HepG2 (cell line): ENCODE data around the gene STARD13. TPM values are rescaled to one million over a fixed set of nuclear protein-coding genes. Genes with fewer than 3 reads are reported as not detected.

Experiments
- CBX2 ChIP-seq, 2 experiments: fragments of 200-600 bp in 1 of 2; sonication (generic); formaldehyde crosslinking in 1 of 2; IDR thresholded peaks; 2 replicates each; pipeline versions ENCODE4 v1.7.0 to v1.8.1; 2018 to 2022; ENCODE audit warnings: low read depth in 2 of 2, low read length in 1 of 2, mild to moderate bottlenecking in 1 of 2, missing genetic modification reagents in 1 of 2
- IRF2 ChIP-seq: IDR thresholded peaks from 2 replicates; pipeline ENCODE4 v1.6.1; 2018; ENCODE audit warnings: missing genetic modification reagents, missing compliant biosample characterization
- MIER3 ChIP-seq: IDR thresholded peaks from 2 replicates; pipeline ENCODE4 v1.6.1; 2016; ENCODE audit warnings: missing compliant biosample characterization, borderline replicate concordance
- NFYC ChIP-seq: IDR thresholded peaks from 2 replicates; pipeline ENCODE4 v1.6.1; 2016; ENCODE audit warnings: missing genetic modification reagents, missing compliant biosample characterization
- PRPF4 ChIP-seq: fragments of 200-400 bp; formaldehyde crosslinking; IDR thresholded peaks from 2 replicates; pipeline ENCODE4 v1.6.1; 2016; ENCODE audit warnings: low read length, low read depth; ENCODE audit not compliant: poor library complexity, severe bottlenecking
- RBFOX2 ChIP-seq: fragments of 200-400 bp; formaldehyde crosslinking; IDR thresholded peaks from 2 replicates; pipeline ENCODE4 v1.6.1; 2017; ENCODE audit warnings: low read depth, mild to moderate bottlenecking, low read length
- SMAD1 ChIP-seq: sonication (generic); formaldehyde crosslinking; IDR thresholded peaks from 2 replicates; pipeline ENCODE4 v1.4.0; 2020; ENCODE audit warnings: missing genetic modification reagents, low read depth, mild to moderate bottlenecking, borderline replicate concordance
- SMYD3 ChIP-seq: sonication (generic); formaldehyde crosslinking; IDR thresholded peaks from 2 replicates; pipeline ENCODE4 v1.8.1; 2023; ENCODE audit warnings: mild to moderate bottlenecking, missing genetic modification reagents
- SOX13 ChIP-seq, 3 experiments: fragments of 450-650 bp in 1 of 3; sonication (generic) in 1 of 3; formaldehyde crosslinking in 1 of 3; IDR thresholded peaks in 2 of 3; conservative IDR thresholded peaks in 1 of 3; 2 replicates each; pipeline versions ENCODE4 v1.5.0 to v1.6.1; 2016 to 2020; ENCODE audit warnings: antibody characterized with exemption in 1 of 3, mild to moderate bottlenecking in 1 of 3, missing compliant biosample characterization in 1 of 3, missing genetic modification reagents in 1 of 3, moderate library complexity in 1 of 3
- WIZ ChIP-seq: sonication (generic); formaldehyde crosslinking; IDR thresholded peaks from 2 replicates; pipeline ENCODE4 v1.5.1; 2020; ENCODE audit warnings: mild to moderate bottlenecking, missing genetic modification reagents
- ZNF549 ChIP-seq: sonication (generic); formaldehyde crosslinking; IDR thresholded peaks from 2 replicates; pipeline ENCODE4 v1.5.0; 2020; ENCODE audit warnings: missing genetic modification reagents
- ZNF558 ChIP-seq: sonication (generic); formaldehyde crosslinking; IDR thresholded peaks from 2 replicates; pipeline ENCODE4 v1.9.0; 2022; ENCODE audit warnings: mild to moderate bottlenecking, missing genetic modification reagents, borderline replicate concordance
- ZNF761 ChIP-seq: sonication (generic); formaldehyde crosslinking; conservative IDR thresholded peaks from 2 replicates; pipeline ENCODE4 v1.4.0; 2020; ENCODE audit warnings: mild to moderate bottlenecking, missing genetic modification reagents
- ZNF891 ChIP-seq: sonication (generic); formaldehyde crosslinking; IDR thresholded peaks from 2 replicates; pipeline ENCODE4 v1.5.0; 2020; ENCODE audit warnings: mild to moderate bottlenecking, missing genetic modification reagents
- polyA plus RNA-seq, 8 experiments: library from polyadenylated mRNA; depleted of rRNA in 3 of 8; stranded (reverse) in 7 of 8; unstranded in 1 of 8; fragments of >200 nt; fragmentation: Illumina TruSeq in 4 of 8; extraction: Trizol in 4 of 8; gene quantifications; 2 replicates each; pipeline versions ENCODE4 v1.2.1 to v1.2.3, GENCODE V29; 2011 to 2016; ENCODE audit warnings: low read depth in 4 of 8, missing spikeins in 1 of 8, mixed read lengths in 1 of 8; ENCODE audit not compliant: insufficient read depth in 1 of 8
- total RNA-seq, 5 experiments: library from RNA; depleted of rRNA; stranded (reverse); fragments of >200 nt; fragmentation: Illumina TruSeq; extraction: Trizol; gene quantifications; 2 replicates each; pipeline ENCODE4 v1.2.3, GENCODE V29; 2016; ENCODE audit warnings: low read depth in 1 of 5
- TF ChIP-seq, protein P1 (sequence below): sonication (generic); IDR thresholded peaks from 2 replicates; pipeline ENCODE4 v1.6.1; 2016; ENCODE audit warnings: low read depth, borderline replicate concordance
- TF ChIP-seq, protein P2 (sequence below): sonication (generic); formaldehyde crosslinking; IDR thresholded peaks from 2 replicates; pipeline ENCODE4 v1.4.0; 2020; ENCODE audit warnings: mild to moderate bottlenecking, missing genetic modification reagents
- TF ChIP-seq, protein P3 (sequence below): sonication (generic); formaldehyde crosslinking; IDR thresholded peaks from 2 replicates; pipeline ENCODE4; 2020; ENCODE audit warnings: missing genetic modification reagents, mild to moderate bottlenecking, borderline replicate concordance
- TF ChIP-seq, protein P4 (sequence below): sonication (generic); formaldehyde crosslinking; IDR thresholded peaks from 2 replicates; pipeline ENCODE4 v1.4.0; 2020; ENCODE audit warnings: missing genetic modification reagents
- TF ChIP-seq, protein P5 (sequence below): sonication (generic); formaldehyde crosslinking; IDR thresholded peaks from 2 replicates; pipeline ENCODE4 v1.5.1; 2020; ENCODE audit warnings: mild to moderate bottlenecking, missing genetic modification reagents, moderate library complexity

Gene STARD13
- total and polyA plus RNA-seq, 2 of the 13 experiments (the other 11 are each of a cell fraction or from before 2014, with no cell fraction given), result 12.8 to 14.3 TPM

DNA sequence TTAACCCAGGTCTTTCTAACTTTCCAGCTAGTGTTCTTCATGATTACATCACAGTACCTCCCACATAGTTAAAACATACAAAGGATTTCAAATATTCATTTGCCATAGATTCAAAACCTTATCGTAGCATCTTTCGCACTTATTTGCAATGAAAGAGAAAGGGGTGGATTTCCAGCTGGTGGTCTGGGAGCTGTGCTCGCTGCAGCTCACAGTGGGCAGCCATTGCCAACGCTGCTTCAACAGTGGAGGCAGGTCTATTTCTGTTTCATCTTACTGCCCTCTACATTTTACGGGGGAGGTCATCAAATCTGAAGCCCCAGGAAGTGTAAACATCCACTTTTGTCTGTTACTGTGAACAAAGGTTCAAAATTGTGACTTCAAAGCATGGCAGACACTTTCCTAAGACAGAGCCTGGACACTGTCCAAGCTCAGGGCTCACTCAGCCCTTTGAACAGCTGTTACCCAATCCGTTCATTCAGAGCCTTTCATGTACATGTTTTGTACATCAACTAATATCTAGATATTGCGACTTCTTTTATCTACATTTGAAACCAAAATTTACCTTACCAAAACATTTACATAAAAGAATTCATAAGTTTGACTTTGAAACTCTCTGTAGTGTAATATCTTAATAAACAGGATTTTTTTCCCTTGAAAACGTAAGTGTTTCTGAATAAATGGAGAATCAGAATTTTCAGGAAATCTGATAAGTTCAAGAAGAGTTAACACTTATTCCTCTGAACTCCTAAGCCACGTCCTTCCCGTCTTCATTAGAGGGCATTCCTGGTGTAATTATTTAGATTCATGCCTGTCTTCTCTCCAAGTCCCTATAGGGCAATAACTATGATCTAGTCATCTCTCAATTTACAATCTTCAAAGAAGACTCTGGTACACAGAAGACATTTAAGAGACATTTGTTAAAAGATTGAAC, 25.1 kb downstream of the STARD13 start (continued):
- TF ChIP-seq IRF2 (peak; percentile 89), SOX13 (IDR thresholded peaks at IDR 0.05) (peak; percentile 99), SOX13 (CRISPR knock-in tag; conservative IDR thresholded peaks at IDR 0.05 in 1 of 2, IDR thresholded peaks at IDR 0.05 in 1 of 2) (peak in 1 of 2 experiments; percentile 100; a peak in 2 of 4 replicates), ZNF761 (peak; percentile 69; the same call in 1 of the 2 replicates), SMAD1 (CRISPR knock-in tag) (no peak), WIZ (CRISPR knock-in tag) (no peak), SMYD3 (peak; percentile 40; the same call in 1 of the 2 replicates), CBX2 (IDR thresholded peaks at IDR 0.05; ENCODE audit: low read depth, low read length) (no peak), CBX2 (CRISPR knock-in tag; IDR thresholded peaks at IDR 0.05; ENCODE audit: low read depth) (no peak), ZNF558 (CRISPR knock-in tag) (no peak), PRPF4 (no peak), ZNF549 (no peak), MIER3 (CRISPR knock-in tag) (peak; percentile 90; the same call in 1 of the 2 replicates), ZNF891 (CRISPR knock-in tag) (no peak), NFYC (CRISPR knock-in tag) (no peak; the same call in 1 of the 2 replicates), RBFOX2 (peak; percentile 57; the same call in 1 of the 2 replicates)
- TF ChIP-seq, protein P1, sequence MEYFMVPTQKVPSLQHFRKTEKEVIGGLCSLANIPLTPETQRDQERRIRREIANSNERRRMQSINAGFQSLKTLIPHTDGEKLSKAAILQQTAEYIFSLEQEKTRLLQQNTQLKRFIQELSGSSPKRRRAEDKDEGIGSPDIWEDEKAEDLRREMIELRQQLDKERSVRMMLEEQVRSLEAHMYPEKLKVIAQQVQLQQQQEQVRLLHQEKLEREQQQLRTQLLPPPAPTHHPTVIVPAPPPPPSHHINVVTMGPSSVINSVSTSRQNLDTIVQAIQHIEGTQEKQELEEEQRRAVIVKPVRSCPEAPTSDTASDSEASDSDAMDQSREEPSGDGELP, result peak; percentile 88; the same call in 1 of the 2 replicates
- TF ChIP-seq, protein P2, sequence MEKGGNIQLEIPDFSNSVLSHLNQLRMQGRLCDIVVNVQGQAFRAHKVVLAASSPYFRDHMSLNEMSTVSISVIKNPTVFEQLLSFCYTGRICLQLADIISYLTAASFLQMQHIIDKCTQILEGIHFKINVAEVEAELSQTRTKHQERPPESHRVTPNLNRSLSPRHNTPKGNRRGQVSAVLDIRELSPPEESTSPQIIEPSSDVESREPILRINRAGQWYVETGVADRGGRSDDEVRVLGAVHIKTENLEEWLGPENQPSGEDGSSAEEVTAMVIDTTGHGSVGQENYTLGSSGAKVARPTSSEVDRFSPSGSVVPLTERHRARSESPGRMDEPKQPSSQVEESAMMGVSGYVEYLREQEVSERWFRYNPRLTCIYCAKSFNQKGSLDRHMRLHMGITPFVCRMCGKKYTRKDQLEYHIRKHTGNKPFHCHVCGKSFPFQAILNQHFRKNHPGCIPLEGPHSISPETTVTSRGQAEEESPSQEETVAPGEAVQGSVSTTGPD (CRISPR knock-in tag), result no peak
- TF ChIP-seq, protein P3, sequence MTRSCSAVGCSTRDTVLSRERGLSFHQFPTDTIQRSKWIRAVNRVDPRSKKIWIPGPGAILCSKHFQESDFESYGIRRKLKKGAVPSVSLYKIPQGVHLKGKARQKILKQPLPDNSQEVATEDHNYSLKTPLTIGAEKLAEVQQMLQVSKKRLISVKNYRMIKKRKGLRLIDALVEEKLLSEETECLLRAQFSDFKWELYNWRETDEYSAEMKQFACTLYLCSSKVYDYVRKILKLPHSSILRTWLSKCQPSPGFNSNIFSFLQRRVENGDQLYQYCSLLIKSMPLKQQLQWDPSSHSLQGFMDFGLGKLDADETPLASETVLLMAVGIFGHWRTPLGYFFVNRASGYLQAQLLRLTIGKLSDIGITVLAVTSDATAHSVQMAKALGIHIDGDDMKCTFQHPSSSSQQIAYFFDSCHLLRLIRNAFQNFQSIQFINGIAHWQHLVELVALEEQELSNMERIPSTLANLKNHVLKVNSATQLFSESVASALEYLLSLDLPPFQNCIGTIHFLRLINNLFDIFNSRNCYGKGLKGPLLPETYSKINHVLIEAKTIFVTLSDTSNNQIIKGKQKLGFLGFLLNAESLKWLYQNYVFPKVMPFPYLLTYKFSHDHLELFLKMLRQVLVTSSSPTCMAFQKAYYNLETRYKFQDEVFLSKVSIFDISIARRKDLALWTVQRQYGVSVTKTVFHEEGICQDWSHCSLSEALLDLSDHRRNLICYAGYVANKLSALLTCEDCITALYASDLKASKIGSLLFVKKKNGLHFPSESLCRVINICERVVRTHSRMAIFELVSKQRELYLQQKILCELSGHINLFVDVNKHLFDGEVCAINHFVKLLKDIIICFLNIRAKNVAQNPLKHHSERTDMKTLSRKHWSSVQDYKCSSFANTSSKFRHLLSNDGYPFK, result no peak
- TF ChIP-seq, protein P4, sequence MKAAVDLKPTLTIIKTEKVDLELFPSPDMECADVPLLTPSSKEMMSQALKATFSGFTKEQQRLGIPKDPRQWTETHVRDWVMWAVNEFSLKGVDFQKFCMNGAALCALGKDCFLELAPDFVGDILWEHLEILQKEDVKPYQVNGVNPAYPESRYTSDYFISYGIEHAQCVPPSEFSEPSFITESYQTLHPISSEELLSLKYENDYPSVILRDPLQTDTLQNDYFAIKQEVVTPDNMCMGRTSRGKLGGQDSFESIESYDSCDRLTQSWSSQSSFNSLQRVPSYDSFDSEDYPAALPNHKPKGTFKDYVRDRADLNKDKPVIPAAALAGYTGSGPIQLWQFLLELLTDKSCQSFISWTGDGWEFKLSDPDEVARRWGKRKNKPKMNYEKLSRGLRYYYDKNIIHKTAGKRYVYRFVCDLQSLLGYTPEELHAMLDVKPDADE, result no peak
- TF ChIP-seq, protein P5, sequence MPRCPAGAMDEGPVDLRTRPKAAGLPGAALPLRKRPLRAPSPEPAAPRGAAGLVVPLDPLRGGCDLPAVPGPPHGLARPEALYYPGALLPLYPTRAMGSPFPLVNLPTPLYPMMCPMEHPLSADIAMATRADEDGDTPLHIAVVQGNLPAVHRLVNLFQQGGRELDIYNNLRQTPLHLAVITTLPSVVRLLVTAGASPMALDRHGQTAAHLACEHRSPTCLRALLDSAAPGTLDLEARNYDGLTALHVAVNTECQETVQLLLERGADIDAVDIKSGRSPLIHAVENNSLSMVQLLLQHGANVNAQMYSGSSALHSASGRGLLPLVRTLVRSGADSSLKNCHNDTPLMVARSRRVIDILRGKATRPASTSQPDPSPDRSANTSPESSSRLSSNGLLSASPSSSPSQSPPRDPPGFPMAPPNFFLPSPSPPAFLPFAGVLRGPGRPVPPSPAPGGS (CRISPR knock-in tag), result no peak
